ENCODE data around the gene DNPEP.
A peak's percentile ranks its signal among the peaks of the same experiment; 100 is the strongest.

GRCh38 chr2:219388121-219388906 is 602 bp upstream of the DNPEP start:
- TF ChIP-seq CTCF (IDR thresholded peaks at IDR 0.05; ENCODE audit: insufficient read depth, low read length, poor library complexity, severe bottlenecking) (peak; percentile 29), EZH2phosphoT487 (conservative IDR thresholded peaks at IDR 0.05; ENCODE audit: low read length) (no peak)
